Activated T-helper 2 cell treated with anti-CD3 and anti-CD28 coated beads, Interferon-gamma antibody, Interleukin-2, Interleukin-4, amounts not matched to agents 10 μg/mL and 5 μg/mL and 100 μg/mL, durations not matched to agents 14 hours and 24 hours and 36 hours (primary cell): ENCODE results near the gene DKK3. TPM values are rescaled to one million over a fixed set of nuclear protein-coding genes. Genes with fewer than 3 reads are reported as not detected.

Source experiments
- DNase-seq: peaks from one replicate; pipeline ENCODE4 v3.0.0; 2021; ENCODE audit warnings: low spot score
- H3K27ac Mint-ChIP-seq: one replicate; pipeline ENCODE4 v1.8.0; 2021; ENCODE audit warnings: mixed read lengths
- H3K27me3 Mint-ChIP-seq: one replicate; pipeline ENCODE4 v1.8.0; 2021; ENCODE audit warnings: low read depth, mixed read lengths
- H3K36me3 Mint-ChIP-seq: one replicate; pipeline ENCODE4 v1.8.0; 2021; ENCODE audit warnings: low read depth, mixed read lengths
- H3K4me1 Mint-ChIP-seq: one replicate; pipeline ENCODE4 v1.8.0; 2021; ENCODE audit warnings: low read depth, mixed read lengths
- H3K4me3 Mint-ChIP-seq: one replicate; pipeline ENCODE4 v1.8.0; 2021; ENCODE audit warnings: low read depth, mild to moderate bottlenecking, moderate library complexity, mixed read lengths
- H3K9me3 Mint-ChIP-seq: one replicate; pipeline ENCODE4 v1.8.0; 2021; ENCODE audit warnings: mixed read lengths
- intact Hi-C: fragments of 100-400 bp; cut with micrococcal nuclease; formaldehyde crosslinking; loops from one replicate; pipeline ENCODE4 v1.15.1; 2023
- total RNA-seq: library from RNA; stranded (reverse); gene quantifications from 2 replicates; pipeline ENCODE4 v1.2.3, GENCODE V29; 2022

Gene DKK3
- total RNA-seq, 1 donor from 2014 or later = not detected

DNA sequence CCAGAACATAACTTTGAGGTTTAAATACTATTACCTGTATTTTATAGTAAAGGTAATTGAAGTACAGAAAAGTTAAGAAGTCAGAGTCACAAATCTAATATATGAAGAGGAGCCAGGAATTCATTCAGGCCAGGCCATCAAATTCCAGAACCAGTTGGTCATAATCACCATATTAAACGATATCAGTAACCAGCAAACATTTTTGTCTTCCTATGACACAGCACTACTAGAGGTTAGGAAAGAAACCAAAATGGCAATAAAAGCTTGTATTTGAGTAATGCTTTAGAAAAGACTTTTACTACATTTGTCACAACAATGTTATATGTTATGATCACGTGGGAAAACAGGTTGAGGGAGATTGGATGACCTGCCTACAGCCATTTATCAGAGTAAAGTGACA lies 62.2 kb downstream of the DKK3 start:
- no peaks in the 10 kb centered on the region for H3K4me1 Mint-ChIP-seq
- H3K27me3 Mint-ChIP-seq = no peaks in the 10 kb centered on the region
- no peak for DNase-seq
- H3K36me3 Mint-ChIP-seq = peaks cover 56% of the 10 kb centered on the region
- intact Hi-C loops = no loop called here
- no peak overlapping the region for H3K27ac Mint-ChIP-seq
- H3K4me3 Mint-ChIP-seq = no peak overlapping the region
- no peaks in the 10 kb centered on the region for H3K9me3 Mint-ChIP-seq

DNA sequence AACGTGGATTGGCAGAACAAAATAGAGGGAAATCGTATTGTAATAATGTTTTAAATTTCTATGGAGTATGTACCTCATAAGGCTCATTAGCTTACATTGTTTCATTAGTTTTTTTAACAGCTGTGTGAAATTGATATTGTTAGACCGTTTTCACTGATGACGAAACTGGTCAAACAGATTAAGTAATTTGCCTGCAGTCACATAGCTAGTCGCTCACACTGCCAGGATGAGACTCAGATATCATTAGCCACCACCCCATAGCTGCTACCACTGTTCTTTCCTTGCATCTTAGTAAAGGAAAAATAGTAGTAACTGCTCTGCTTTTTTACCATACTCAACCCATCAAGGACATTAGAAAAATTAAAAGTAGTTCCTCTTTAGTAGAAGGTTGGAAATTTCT lies 64.0 kb downstream of the DKK3 start:
- Mint-ChIP-seq H3K27ac (no peak overlapping the region), H3K27me3 (no peaks in the 10 kb centered on the region), H3K4me1 (no peaks in the 10 kb centered on the region), H3K9me3 (no peaks in the 10 kb centered on the region), H3K4me3 (no peak overlapping the region), H3K36me3 (peaks cover 49% of the 10 kb centered on the region)
- no peak for DNase-seq
- intact Hi-C loops = no loop called here

DNA sequence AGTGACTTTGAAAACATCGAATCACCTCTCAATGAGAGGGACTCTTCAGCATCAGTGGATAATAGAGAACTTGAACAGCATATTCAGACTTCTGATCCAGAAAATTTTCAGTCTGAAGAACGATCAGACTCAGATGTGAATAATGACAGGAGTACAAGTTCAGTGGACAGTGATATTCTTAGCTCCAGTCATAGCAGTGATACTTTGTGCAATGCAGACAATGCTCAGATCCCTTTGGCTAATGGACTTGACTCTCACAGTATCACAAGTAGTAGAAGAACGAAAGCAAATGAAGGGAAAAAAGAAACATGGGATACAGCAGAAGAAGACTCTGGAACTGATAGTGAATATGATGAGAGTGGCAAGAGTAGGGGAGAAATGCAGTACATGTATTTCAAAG lies 65.8 kb downstream of the DKK3 start:
- H3K4me3 Mint-ChIP-seq = no peak overlapping the region
- no peaks in the 10 kb centered on the region for H3K4me1 Mint-ChIP-seq
- no peaks in the 10 kb centered on the region for H3K9me3 Mint-ChIP-seq
- no peak for DNase-seq
- intact Hi-C loops = no loop called here
- peaks cover 54% of the 10 kb centered on the region for H3K36me3 Mint-ChIP-seq
- H3K27me3 Mint-ChIP-seq = no peaks in the 10 kb centered on the region
- no peak overlapping the region for H3K27ac Mint-ChIP-seq

DNA sequence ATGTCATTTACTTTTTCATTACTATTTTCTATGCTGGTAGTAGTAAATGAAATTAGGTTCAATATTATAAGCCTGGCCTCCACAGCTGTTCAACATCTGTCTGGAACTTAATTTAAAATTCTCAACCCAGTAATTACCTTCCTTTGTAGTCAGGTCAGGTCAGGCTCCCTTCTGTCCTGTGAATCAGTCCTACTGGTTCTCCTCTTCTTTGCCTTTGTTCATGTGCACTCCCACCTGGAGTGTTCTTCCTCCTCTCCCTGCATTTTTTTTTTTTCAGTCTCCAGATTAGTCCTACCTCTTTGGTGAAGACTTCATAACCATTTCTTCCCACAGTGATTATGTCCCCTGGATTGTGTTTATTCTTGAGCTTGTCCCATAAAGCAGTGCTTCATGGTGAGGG lies 67.9 kb downstream of the DKK3 start:
- H3K27me3 Mint-ChIP-seq = no peaks in the 10 kb centered on the region
- H3K4me1 Mint-ChIP-seq = no peaks in the 10 kb centered on the region
- H3K9me3 Mint-ChIP-seq = no peaks in the 10 kb centered on the region
- DNase-seq = no peak
- peaks cover 62% of the 10 kb centered on the region for H3K36me3 Mint-ChIP-seq
- H3K27ac Mint-ChIP-seq = no peak overlapping the region
- intact Hi-C loops = no loop called here
- H3K4me3 Mint-ChIP-seq = no peak overlapping the region

DNA sequence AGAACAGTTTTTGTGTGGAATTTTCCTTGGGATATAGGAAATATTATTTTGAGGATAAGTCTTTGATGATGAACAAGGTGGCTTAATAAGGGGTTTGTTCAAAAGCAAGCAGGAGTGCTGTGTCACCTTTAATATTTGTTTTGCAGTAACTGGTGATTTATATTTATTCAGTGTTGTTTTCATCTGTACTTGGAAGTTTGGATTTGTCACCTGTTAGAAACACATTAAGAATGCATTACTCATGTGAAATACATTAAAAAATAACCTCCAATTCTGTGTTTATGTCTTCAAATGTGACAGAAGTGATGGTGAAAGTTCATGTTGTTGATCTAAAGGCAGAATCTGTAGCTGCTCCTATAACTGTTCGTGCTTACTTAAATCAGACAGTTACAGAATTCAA lies 70.5 kb downstream of the DKK3 start:
- H3K27me3 Mint-ChIP-seq = no peaks in the 10 kb centered on the region
- DNase-seq = no peak
- H3K36me3 Mint-ChIP-seq = peaks cover 67% of the 10 kb centered on the region
- H3K4me3 Mint-ChIP-seq = no peak overlapping the region
- no peak overlapping the region for H3K27ac Mint-ChIP-seq
- no peaks in the 10 kb centered on the region for H3K9me3 Mint-ChIP-seq
- no peaks in the 10 kb centered on the region for H3K4me1 Mint-ChIP-seq
- intact Hi-C loops = loop anchor here (10.0 kb wide), 1 partner anchor 347 kb away; no protein-coding TSS in a partner anchor

DNA sequence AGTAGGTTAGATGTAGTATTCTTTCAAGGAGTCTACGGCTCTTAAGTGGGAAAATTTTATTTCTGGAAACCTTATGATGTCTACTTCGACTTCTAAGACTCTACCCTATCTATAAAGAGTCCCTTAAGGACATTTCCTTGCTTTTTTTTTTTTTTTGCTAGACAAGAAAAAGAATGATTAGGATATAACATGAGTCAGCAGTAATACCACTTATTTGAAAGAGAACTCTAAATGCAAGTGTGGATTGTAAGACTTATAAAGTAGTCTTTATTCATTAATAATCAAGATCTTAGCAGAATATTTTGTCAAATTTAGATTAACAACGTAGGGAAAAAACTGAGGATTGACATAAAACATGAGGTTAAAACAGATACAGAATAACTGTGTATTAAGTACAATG lies 71.0 kb downstream of the DKK3 start:
- H3K27ac Mint-ChIP-seq = no peak overlapping the region
- H3K4me3 Mint-ChIP-seq = no peak overlapping the region
- peaks cover 67% of the 10 kb centered on the region for H3K36me3 Mint-ChIP-seq
- intact Hi-C loops = loop anchor here (10.0 kb wide), 1 partner anchor 347 kb away; no protein-coding TSS in a partner anchor
- H3K4me1 Mint-ChIP-seq = no peaks in the 10 kb centered on the region
- no peaks in the 10 kb centered on the region for H3K9me3 Mint-ChIP-seq
- H3K27me3 Mint-ChIP-seq = no peaks in the 10 kb centered on the region
- DNase-seq = no peak

DNA sequence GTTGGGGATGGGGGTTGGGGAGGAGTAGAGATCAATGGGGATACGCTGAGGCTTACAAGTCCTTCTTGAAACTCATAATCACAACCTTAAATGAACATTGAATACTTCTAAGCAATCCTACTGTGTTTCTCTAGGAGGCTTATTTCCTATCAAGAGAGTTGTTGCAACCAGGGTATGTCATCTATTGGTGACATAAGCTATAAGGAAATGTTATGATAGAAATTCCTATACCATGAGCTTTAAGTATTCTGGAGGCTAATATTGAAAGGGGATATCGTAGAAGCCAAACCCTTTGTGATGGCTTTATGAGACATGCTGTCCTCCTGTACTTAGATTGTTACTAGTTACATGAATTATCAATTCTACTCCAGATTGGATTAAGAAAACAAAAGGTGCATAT lies 72.9 kb downstream of the DKK3 start:
- H3K4me3 Mint-ChIP-seq = no peak overlapping the region
- H3K9me3 Mint-ChIP-seq = no peaks in the 10 kb centered on the region
- no peak for DNase-seq
- no peaks in the 10 kb centered on the region for H3K4me1 Mint-ChIP-seq
- H3K27me3 Mint-ChIP-seq = no peaks in the 10 kb centered on the region
- no peak overlapping the region for H3K27ac Mint-ChIP-seq
- intact Hi-C loops = loop anchor here (10.0 kb wide), 1 partner anchor 349 kb away; no protein-coding TSS in a partner anchor
- peaks cover 68% of the 10 kb centered on the region for H3K36me3 Mint-ChIP-seq

DNA sequence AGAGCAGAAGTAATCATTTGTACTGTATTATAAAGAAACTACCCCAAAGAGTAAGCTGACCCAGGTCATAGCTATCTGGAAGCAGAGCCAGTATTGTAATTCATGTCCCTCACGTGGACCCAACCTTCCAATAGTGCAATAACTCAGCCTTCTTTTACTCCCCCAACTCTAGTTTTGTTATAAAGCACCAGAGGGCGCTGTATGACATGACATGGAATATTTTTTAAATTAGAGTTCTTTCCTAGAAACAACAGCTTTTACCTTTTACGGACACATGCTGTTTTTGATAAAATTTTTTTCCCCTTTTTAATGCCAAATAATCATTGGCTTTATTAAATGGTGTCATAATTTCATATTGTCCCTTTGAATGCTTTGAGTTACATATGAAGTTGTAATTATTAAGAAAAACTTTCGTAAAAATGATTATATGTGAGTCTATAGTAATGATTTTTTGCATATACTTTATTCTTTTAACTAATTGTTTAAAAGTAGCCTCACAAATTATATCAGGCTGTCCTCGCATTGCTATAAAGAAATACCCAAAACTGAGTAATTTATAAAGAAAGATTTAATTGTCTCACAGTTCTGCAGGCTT lies 76.9 kb downstream of the DKK3 start:
- Mint-ChIP-seq H3K27ac (no peak overlapping the region), H3K36me3 (peaks cover 66% of the 10 kb centered on the region), H3K9me3 (no peaks in the 10 kb centered on the region), H3K4me3 (no peak overlapping the region), H3K4me1 (peaks cover 6% of the 10 kb centered on the region), H3K27me3 (no peaks in the 10 kb centered on the region)
- DNase-seq = no peak
- intact Hi-C loops = loop anchor here (2.0 to 10.0 kb wide), 2 partner anchors 115 to 353 kb away; no protein-coding TSS in a partner anchor

DNA sequence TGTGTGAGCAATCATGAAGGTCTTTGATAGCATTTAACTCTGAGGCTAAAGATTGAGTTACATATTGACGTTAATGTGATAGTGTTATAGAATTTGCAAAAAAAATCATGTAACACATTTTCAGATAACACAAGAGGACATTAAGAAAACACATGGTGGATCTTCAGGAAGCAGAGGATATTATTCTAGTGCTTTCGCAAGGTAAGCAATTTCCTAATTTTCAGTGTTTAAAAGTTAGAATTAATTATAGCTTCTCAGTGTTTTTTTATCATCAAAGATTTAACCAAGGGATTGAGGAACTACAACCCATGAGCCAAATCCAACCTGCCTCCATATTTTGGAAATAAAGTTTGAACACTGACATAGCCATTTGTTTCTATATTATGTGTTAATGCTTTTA lies 78.5 kb downstream of the DKK3 start:
- H3K9me3 Mint-ChIP-seq = no peaks in the 10 kb centered on the region
- H3K4me3 Mint-ChIP-seq = no peak overlapping the region
- H3K36me3 Mint-ChIP-seq = peaks cover 70% of the 10 kb centered on the region
- H3K27me3 Mint-ChIP-seq = no peaks in the 10 kb centered on the region
- intact Hi-C loops = loop anchor here (2.0 to 10.0 kb wide), 2 partner anchors 117 to 355 kb away; no protein-coding TSS in a partner anchor
- no peak overlapping the region for H3K27ac Mint-ChIP-seq
- no peak for DNase-seq
- H3K4me1 Mint-ChIP-seq = peaks cover 13% of the 10 kb centered on the region

DNA sequence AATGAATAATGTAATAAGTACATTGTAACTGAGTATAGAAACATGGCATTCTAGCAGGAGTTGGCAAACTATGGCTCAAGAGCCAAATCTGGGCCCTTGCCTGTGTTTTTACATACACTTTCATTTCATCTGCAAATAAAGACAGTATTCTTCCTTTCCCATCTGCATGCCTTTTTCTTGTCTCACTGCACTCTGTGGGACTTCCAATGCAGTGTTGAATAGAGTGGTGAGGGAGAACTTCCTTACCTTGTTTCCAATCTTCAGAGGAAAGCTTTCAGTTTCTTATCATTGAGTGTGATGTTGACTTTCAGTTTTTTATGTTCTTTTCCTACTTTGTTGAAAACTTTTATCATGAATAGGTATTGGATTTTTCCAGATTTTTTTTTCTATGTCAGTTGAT lies 84.6 kb downstream of the DKK3 start:
- intact Hi-C loops = no loop called here
- H3K27ac Mint-ChIP-seq = peak overlapping the region; percentile 6

DNA sequence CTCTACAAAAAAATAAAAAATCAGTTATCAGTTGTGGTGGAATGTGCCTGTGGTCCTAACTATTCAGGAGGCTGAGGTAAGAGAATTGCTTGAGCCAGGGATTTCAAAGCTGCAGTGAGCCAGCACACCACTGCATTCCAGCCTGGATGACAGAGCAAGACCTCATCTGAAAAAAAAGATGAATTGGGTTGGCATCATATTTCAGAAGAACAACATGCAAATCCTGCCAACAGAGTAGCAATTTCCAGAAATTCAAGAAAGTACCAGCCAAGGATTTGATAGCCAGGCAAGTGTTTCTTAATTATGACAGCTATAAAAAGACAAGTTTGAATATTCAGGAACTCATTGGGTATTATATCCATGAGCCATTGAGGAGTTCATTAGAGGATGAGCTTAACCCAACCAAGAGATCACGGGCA lies 91.4 kb downstream of the DKK3 start:
- intact Hi-C loops = no loop called here
- no peak overlapping the region for H3K4me3 Mint-ChIP-seq

More for the DNA sequence above, 84.6 kb downstream of the DKK3 start:
- Mint-ChIP-seq H3K9me3 (no peaks in the 10 kb centered on the region), H3K4me3 (no peak overlapping the region), H3K36me3 (peaks cover 61% of the 10 kb centered on the region), H3K27me3 (no peaks in the 10 kb centered on the region), H3K4me1 (peaks cover 23% of the 10 kb centered on the region)
- DNase-seq = no peak

DNA sequence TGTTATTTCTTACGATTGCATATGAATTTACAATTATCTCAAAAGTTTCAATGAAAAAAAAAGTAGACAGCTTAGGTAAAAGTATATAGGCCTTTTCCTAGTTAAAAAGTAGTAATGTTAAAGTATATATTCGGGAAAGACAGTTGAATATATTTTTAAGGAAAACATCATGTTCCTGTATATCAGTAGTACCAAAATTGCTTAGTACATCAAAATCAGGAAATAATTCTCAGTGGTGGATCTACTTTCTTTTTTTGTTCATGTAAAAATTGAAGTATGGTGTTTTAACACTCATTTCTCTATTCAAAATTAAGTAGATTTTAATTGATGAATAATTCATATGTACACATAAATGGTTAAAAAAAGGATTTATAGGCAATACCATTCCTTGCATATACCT lies 92.8 kb downstream of the DKK3 start:
- no peaks in the 10 kb centered on the region for H3K9me3 Mint-ChIP-seq
- H3K4me1 Mint-ChIP-seq = no peaks in the 10 kb centered on the region
- H3K4me3 Mint-ChIP-seq = no peak overlapping the region
- H3K36me3 Mint-ChIP-seq = peaks cover 34% of the 10 kb centered on the region
- H3K27ac Mint-ChIP-seq = no peak overlapping the region
- intact Hi-C loops = no loop called here
- DNase-seq = no peak
- no peaks in the 10 kb centered on the region for H3K27me3 Mint-ChIP-seq

More for the DNA sequence above, 91.4 kb downstream of the DKK3 start:
- Mint-ChIP-seq H3K27ac (no peak overlapping the region), H3K36me3 (peaks cover 25% of the 10 kb centered on the region), H3K27me3 (no peaks in the 10 kb centered on the region), H3K4me1 (no peaks in the 10 kb centered on the region), H3K9me3 (no peaks in the 10 kb centered on the region)
- no peak for DNase-seq

DNA sequence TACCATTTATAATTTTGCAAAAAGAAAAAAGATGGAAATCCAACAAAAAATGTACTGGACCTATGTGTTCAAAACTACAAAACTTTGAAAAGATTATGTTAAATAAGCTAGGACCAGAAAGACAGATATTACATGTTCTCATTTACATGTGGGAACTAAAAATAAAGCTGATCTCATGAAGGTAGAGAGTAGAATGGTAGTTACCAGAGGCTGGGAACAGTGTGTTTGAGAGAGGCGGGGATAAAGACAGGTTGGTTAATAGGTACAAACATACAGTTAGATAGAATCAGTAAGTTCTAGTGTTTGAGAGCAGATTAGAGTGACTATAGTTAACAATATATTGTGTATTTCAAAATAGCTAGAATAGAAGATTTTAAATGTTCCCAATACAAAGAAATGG lies 95.0 kb downstream of the DKK3 start:
- H3K9me3 Mint-ChIP-seq = no peaks in the 10 kb centered on the region
- no peak overlapping the region for H3K4me3 Mint-ChIP-seq
- H3K4me1 Mint-ChIP-seq = no peaks in the 10 kb centered on the region
- no peak for DNase-seq
- no peak overlapping the region for H3K27ac Mint-ChIP-seq
- intact Hi-C loops = no loop called here
- no peaks in the 10 kb centered on the region for H3K27me3 Mint-ChIP-seq
- peaks cover 35% of the 10 kb centered on the region for H3K36me3 Mint-ChIP-seq
